ENCODE measurements around the gene CARD19. TPM values are rescaled to one million over a fixed set of nuclear protein-coding genes. Genes with fewer than 3 reads are reported as not detected.

The CARD19 gene
- total RNA-seq, 1 donor, result 38.9 TPM

GRCh38 chr9:93129691-93130500, 33.9 kb downstream of the CARD19 start:
- no peak overlapping the region for H3K4me3 ChIP-seq (ENCODE audit: low read depth, low read length)
- no peak for DNase-seq (ENCODE audit: low read depth)
- TF ChIP-seq CTCF (IDR thresholded peaks at IDR 0.05; ENCODE audit: insufficient read depth, low read length), result no peak

- TF ChIP-seq CTCF (IDR thresholded peaks at IDR 0.05; ENCODE audit: insufficient read depth, low read length), result no peak
- H3K4me3 ChIP-seq (ENCODE audit: low read depth, low read length), result no peak overlapping the region
- no peak for DNase-seq (ENCODE audit: low read depth)
These were observed 35.0 kb downstream of the CARD19 start for GRCh38 chr9:93130861-93131481.

- no peak for DNase-seq (ENCODE audit: low read depth)
- no peak overlapping the region for H3K4me3 ChIP-seq (ENCODE audit: low read depth, low read length)
- no peak for TF ChIP-seq CTCF (IDR thresholded peaks at IDR 0.05; ENCODE audit: insufficient read depth, low read length)
These were observed 35.7 kb downstream of the CARD19 start for GRCh38 chr9:93131599-93132286.

- TF ChIP-seq CTCF (IDR thresholded peaks at IDR 0.05; ENCODE audit: insufficient read depth, low read length), result no peak
- H3K4me3 ChIP-seq (ENCODE audit: low read depth, low read length), result peak overlapping the region; percentile 79
- peak; percentile 68 for DNase-seq (ENCODE audit: low read depth)
These were observed 36.4 kb downstream of the CARD19 start for GRCh38 chr9:93132287-93132927.

- DNase-seq (ENCODE audit: low read depth), result peak; percentile 81
- TF ChIP-seq CTCF (IDR thresholded peaks at IDR 0.05; ENCODE audit: insufficient read depth, low read length), result no peak
- H3K4me3 ChIP-seq (ENCODE audit: low read depth, low read length), result peak overlapping the region; percentile 79
These were observed 37.1 kb downstream of the CARD19 start for GRCh38 chr9:93132946-93133680.

GRCh38 chr9:93133681-93134014, 37.6 kb downstream of the CARD19 start:
- DNase-seq (ENCODE audit: low read depth), result no peak
- no peak for TF ChIP-seq CTCF (IDR thresholded peaks at IDR 0.05; ENCODE audit: insufficient read depth, low read length)
- peak overlapping the region; percentile 79 for H3K4me3 ChIP-seq (ENCODE audit: low read depth, low read length)

Data from fibroblast of the aortic adventitia (primary cell).